HEK293 (cell line): Measurements from ENCODE around the gene OR6V1.
A peak's percentile ranks its signal among the peaks of the same experiment; 100 is the strongest.
"Not testable (repeated sequence)": the region's sequence is repeated elsewhere in the genome, so short reads cannot be mapped to it uniquely, and the experiment has no call there.

Source experiments
- CTCF ChIA-PET: fragments of 350-600 bp; formaldehyde crosslinking; extraction: SDS; loops from one replicate; lab custom pipeline; 2021; ENCODE audit warnings: antibody characterized with exemption; lab: Yijun Ruan, JAX
- POLR2A ChIA-PET: fragments of 300-600 bp; formaldehyde crosslinking; extraction: SDS; loops from one replicate; lab custom pipeline; 2020; ENCODE audit warnings: antibody characterized with exemption, inconsistent platforms; lab: Yijun Ruan, JAX
- H3K27ac ChIP-seq: fragments of 200-500 bp; sonication (Bioruptor generic); 2 replicates; pipeline ENCODE4 v1.5.1; 2014; ENCODE audit warnings: low read depth, low read length, control low read depth, inconsistent platforms; ENCODE audit errors: extremely low read depth
- H3K36me3 ChIP-seq, 2 experiments: fragments of 200-500 bp in 1 of 2; sonication (Bioruptor generic) in 1 of 2; 1 replicate in 1 of 2; 2 replicates in 1 of 2; pipeline ENCODE4 v1.5.1; 2014 to 2017; ENCODE audit warnings: inconsistent platforms in 2 of 2, low read length in 2 of 2; ENCODE audit not compliant: control insufficient read depth in 2 of 2, insufficient read depth in 1 of 2
- H3K4me1 ChIP-seq: fragments of 200-500 bp; sonication (Bioruptor generic); 2 replicates; pipeline ENCODE4 v1.5.1; 2014; ENCODE audit warnings: mild to moderate bottlenecking, low read length, inconsistent platforms; ENCODE audit not compliant: control insufficient read depth, insufficient read depth
- H3K4me3 ChIP-seq: 2 replicates; pipeline ENCODE4 v1.5.1; 2011; ENCODE audit warnings: low read depth, mild to moderate bottlenecking, control low read depth, low read length, moderate library complexity
- H3K9me3 ChIP-seq: fragments of 200-500 bp; sonication (Bioruptor generic); 2 replicates; pipeline ENCODE4 v1.5.1; 2014; ENCODE audit warnings: low read depth, low read length, inconsistent platforms; ENCODE audit not compliant: control insufficient read depth, insufficient read depth
- IKZF3 ChIP-seq: fragments of 450-650 bp; IDR thresholded peaks from 2 replicates; pipeline ENCODE4 v1.5.0; 2018; ENCODE audit warnings: missing biosample characterization, mild to moderate bottlenecking, missing genetic modification characterization, moderate library complexity
- ZBTB48 ChIP-seq: fragments of 450-650 bp; formaldehyde crosslinking; IDR thresholded peaks from 2 replicates; pipeline ENCODE4 v1.5.1; 2016; ENCODE audit warnings: missing biosample characterization, missing genetic modification characterization
- ZNF146 ChIP-seq: fragments of 450-650 bp; formaldehyde crosslinking; IDR thresholded peaks from 2 replicates; pipeline ENCODE4 v1.5.1; 2016; ENCODE audit warnings: missing biosample characterization, missing genetic modification characterization
- ZNF350 ChIP-seq: fragments of 450-650 bp; formaldehyde crosslinking; IDR thresholded peaks from 2 replicates; pipeline ENCODE4 v1.5.0; 2017; ENCODE audit warnings: missing biosample characterization, mild to moderate bottlenecking, missing genetic modification characterization
- ZNF426 ChIP-seq: fragments of 450-650 bp; formaldehyde crosslinking; IDR thresholded peaks from 2 replicates; pipeline ENCODE4 v1.5.1; 2017; ENCODE audit warnings: missing biosample characterization, missing genetic modification characterization, mild to moderate bottlenecking, inconsistent platforms, moderate library complexity
- ZNF549 ChIP-seq: fragments of 450-650 bp; IDR thresholded peaks from 2 replicates; pipeline ENCODE4 v1.5.1; 2018; ENCODE audit warnings: missing biosample characterization, missing genetic modification characterization, mild to moderate bottlenecking, inconsistent platforms, moderate library complexity
- ZNF777 ChIP-seq: fragments of 450-650 bp; formaldehyde crosslinking; IDR thresholded peaks from 2 replicates; pipeline ENCODE4 v1.5.1; 2017; ENCODE audit warnings: missing biosample characterization, missing genetic modification characterization, borderline replicate concordance

OR6V1 gene

GRCh38 chr7:143085109-143085508, 33.0 kb downstream of the OR6V1 start (continued):
- no peak for TF ChIP-seq ZNF777 (tag by site-specific recombination)
- no peak for TF ChIP-seq ZNF350
- TF ChIP-seq ZNF549 = no peak
- no peak for TF ChIP-seq IKZF3 (tag by site-specific recombination)

GRCh38 chr7:143085610-143086009, 33.5 kb downstream of the OR6V1 start:
- H3K36me3 ChIP-seq, H3K27ac ChIP-seq, H3K4me1 ChIP-seq, POLR2A ChIA-PET, H3K4me3 ChIP-seq, H3K9me3 ChIP-seq: not testable (repeated sequence)
- CTCF ChIA-PET = interaction anchor here (0.6 to 0.7 kb wide), 2 partner anchors 129 to 130 kb away, joined by 3 read pairs; no protein-coding TSS in a partner anchor

- POLR2A ChIA-PET, H3K4me3 ChIP-seq, H3K27ac ChIP-seq, H3K36me3 ChIP-seq, CTCF ChIA-PET, H3K4me1 ChIP-seq, H3K9me3 ChIP-seq: not testable (repeated sequence)
Measured at GRCh38 chr7:143088549-143089231, 36.5 kb downstream of the OR6V1 start.

- ChIA-PET POLR2A (no interaction called here), CTCF (no interaction called here)
- no peaks in the 10 kb centered on the region for H3K4me1 ChIP-seq
- TF ChIP-seq ZNF426 (tag by site-specific recombination) (no peak), ZBTB48 (tag by site-specific recombination) (no peak)
- H3K9me3 ChIP-seq = no peaks in the 10 kb centered on the region
- no peak overlapping the region for H3K27ac ChIP-seq
- no peak overlapping the region for H3K4me3 ChIP-seq
- H3K36me3 ChIP-seq = no peaks in the 10 kb centered on the region
Measured at GRCh38 chr7:143096146-143096545, 44.0 kb downstream of the OR6V1 start.

- 0 out of 2 replicates have a peak, but pooled peaks have one; percentile 38 for TF ChIP-seq ZNF146
- POLR2A ChIA-PET, H3K4me1 ChIP-seq, H3K4me3 ChIP-seq, H3K27ac ChIP-seq, H3K36me3 ChIP-seq, CTCF ChIA-PET, H3K9me3 ChIP-seq: not testable (repeated sequence)
Measured at GRCh38 chr7:143099579-143099978, 47.4 kb downstream of the OR6V1 start.
